Esophagus muscularis mucosa (tissue), 4 donors: ENCODE data around the gene XXYLT1. TPM values are rescaled to one million over a fixed set of nuclear protein-coding genes. Genes with fewer than 3 reads are reported as not detected.

Experiments
- DNase-seq: peaks from one replicate; pipeline ENCODE4 v3.0.0-alpha.2; 2017; ENCODE audit errors: extremely low spot score
- H3K27ac ChIP-seq, 4 donors: fragments of 200-600 bp; sonication (generic); replicated peaks in 1 of 4; 1 replicate in 3 of 4; 2 replicates in 1 of 4; pipeline ENCODE4 v1.5.1; 2016 to 2019; ENCODE audit warnings: mild to moderate bottlenecking in 1 of 4
- H3K27me3 ChIP-seq, 4 donors: fragments of 200-600 bp; sonication (generic); one replicate each; pipeline versions ENCODE4 v1.5.1 to v1.6.0; 2016 to 2019
- H3K36me3 ChIP-seq, 4 donors: fragments of 200-600 bp; sonication (generic); one replicate each; pipeline ENCODE4 v1.5.1; 2016 to 2019
- H3K4me1 ChIP-seq, 4 donors: fragments of 200-600 bp; sonication (generic); one replicate each; pipeline ENCODE4 v1.5.1; 2016 to 2019
- H3K4me3 ChIP-seq, 4 donors: fragments of 200-600 bp; sonication (generic); 1 replicate in 2 of 4; 2 replicates in 2 of 4; pipeline ENCODE4 v1.5.1; 2016 to 2019; ENCODE audit warnings: mild to moderate bottlenecking in 4 of 4, moderate library complexity in 1 of 4
- H3K9me3 ChIP-seq, 4 donors: fragments of 200-600 bp; sonication (generic); 1 replicate in 3 of 4; 2 replicates in 1 of 4; pipeline ENCODE4 v1.5.1; 2016 to 2019
- CTCF ChIP-seq, 3 experiments: fragments of 200-600 bp in 2 of 3; fragments of 450-650 bp in 1 of 3; sonication (generic) in 2 of 3; IDR thresholded peaks; one replicate each; pipeline ENCODE4 v1.5.1; 2017 to 2019; ENCODE audit warnings: antibody characterized with exemption in 3 of 3, mild to moderate bottlenecking in 2 of 3, moderate library complexity in 1 of 3
- EP300 ChIP-seq: sonication (generic); formaldehyde crosslinking; IDR thresholded peaks from one replicate; pipeline ENCODE4 v1.6.1; 2017; ENCODE audit warnings: antibody characterized with exemption
- POLR2A ChIP-seq: fragments of 450-650 bp; IDR thresholded peaks from one replicate; pipeline ENCODE4 v1.6.1; 2017; ENCODE audit warnings: antibody characterized with exemption, moderate library complexity, mild to moderate bottlenecking, low read depth
- POLR2AphosphoS5 ChIP-seq, 2 donors: sonication (generic); formaldehyde crosslinking; IDR thresholded peaks; one replicate each; pipeline ENCODE4 v1.6.1; 2017; ENCODE audit warnings: antibody characterized with exemption in 2 of 2
- WGBS: methylation state at CpG from one replicate; pipeline ENCODE4 v1.1.5; 2018; 5-methylcytosine and 5-hydroxymethylcytosine counted together
- intact Hi-C: fragments of 100-400 bp; cut with DNase I; formaldehyde crosslinking; loops from one replicate; pipeline ENCODE4 v1.15.1; 2023
- total RNA-seq, 4 donors: library from RNA; depleted of rRNA; stranded (reverse); fragments of >200 nt; gene quantifications; one replicate each; pipeline versions ENCODE4 v1.1.0 to v1.2.1, GENCODE V29; 2016

The XXYLT1 gene
- total RNA-seq, 4 donors from 2014 or later, result 8.8 to 18.5 (median 13.9) TPM

GRCh38 chr3:195163719-195164572, 107.0 kb downstream of the XXYLT1 start:
- TF ChIP-seq POLR2AphosphoS5 (IDR thresholded peaks at IDR 0.05), result no peak
- TF ChIP-seq POLR2A, result no peak
- no peak for TF ChIP-seq EP300
- TF ChIP-seq CTCF (IDR thresholded peaks at IDR 0.05), result no peak
- no peak overlapping the region for H3K4me3 ChIP-seq
- H3K4me1 ChIP-seq, result peaks cover 24 to 33% (median 29%) of the 10 kb centered on the region in 4 donors
- no peaks in the 10 kb centered on the region for H3K36me3 ChIP-seq
- intact Hi-C loops, result no loop called here
- no peak overlapping the region for H3K27ac ChIP-seq
- H3K27me3 ChIP-seq, result no peaks in the 10 kb centered on the region
- no peaks in the 10 kb centered on the region for H3K9me3 ChIP-seq
- WGBS, result 81% methylated on average over 7 of the region's 7 CpGs
- no peak for DNase-seq

- H3K27ac ChIP-seq, result peak overlapping the region in 3 of 4 donors; percentile 34 to 67 (median 53)
- DNase-seq, result no peak
- H3K9me3 ChIP-seq, result no peaks in the 10 kb centered on the region
- peaks cover 24 to 33% (median 29%) of the 10 kb centered on the region in 4 donors for H3K4me1 ChIP-seq
- H3K4me3 ChIP-seq, result no peak overlapping the region
- intact Hi-C loops, result no loop called here
- H3K27me3 ChIP-seq, result no peaks in the 10 kb centered on the region
- H3K36me3 ChIP-seq, result no peaks in the 10 kb centered on the region
- TF ChIP-seq CTCF (IDR thresholded peaks at IDR 0.05) (no peak), EP300 (no peak), POLR2AphosphoS5 (IDR thresholded peaks at IDR 0.05) (no peak), POLR2A (no peak)
- 84% methylated on average over 5 of the region's 5 CpGs for WGBS
Observed at GRCh38 chr3:195162816-195163215, 108.1 kb downstream of the XXYLT1 start.

GRCh38 chr3:195162033-195162669, 108.8 kb downstream of the XXYLT1 start:
- no peak for DNase-seq
- H3K36me3 ChIP-seq, result no peaks in the 10 kb centered on the region
- no peaks in the 10 kb centered on the region for H3K27me3 ChIP-seq
- 49% methylated on average over 15 of the region's 15 CpGs for WGBS
- H3K27ac ChIP-seq, result peak overlapping the region; percentile 2 to 67 (median 44)
- H3K9me3 ChIP-seq, result no peaks in the 10 kb centered on the region
- peaks cover 24 to 37% (median 29%) of the 10 kb centered on the region in 4 donors for H3K4me1 ChIP-seq
- TF ChIP-seq POLR2AphosphoS5 (IDR thresholded peaks at IDR 0.05), result peak; percentile 19 to 37
- TF ChIP-seq EP300, result no peak
- intact Hi-C loops, result no loop called here
- H3K4me3 ChIP-seq, result no peak overlapping the region

GRCh38 chr3:195160908-195161434, 110.0 kb downstream of the XXYLT1 start:
- H3K9me3 ChIP-seq, result no peaks in the 10 kb centered on the region
- H3K4me3 ChIP-seq, result no peak overlapping the region
- no peak for DNase-seq
- H3K27ac ChIP-seq, result peak overlapping the region; percentile 58 to 79 (median 65)
- no peaks in the 10 kb centered on the region for H3K27me3 ChIP-seq
- peaks cover 29 to 44% (median 35%) of the 10 kb centered on the region in 4 donors for H3K4me1 ChIP-seq
- no peaks in the 10 kb centered on the region for H3K36me3 ChIP-seq
- 92% methylated on average over 10 of the region's 11 CpGs for WGBS
- no peak for TF ChIP-seq POLR2A
- no peak for TF ChIP-seq CTCF (IDR thresholded peaks at IDR 0.05)
- TF ChIP-seq EP300, result no peak
- TF ChIP-seq POLR2AphosphoS5 (IDR thresholded peaks at IDR 0.05), result no peak
- intact Hi-C loops, result no loop called here
